CD8-positive, alpha-beta memory T cell (primary cell): ENCODE data around the gene STARD10. TPM values are rescaled to one million over a fixed set of nuclear protein-coding genes. Genes with fewer than 3 reads are reported as not detected.

Experiments
- CTCF ChIA-PET: fragments of 350-600 bp; sonication (Branson Sonifier 250); formaldehyde crosslinking; loops from one replicate; lab custom pipeline; 2021; ENCODE audit warnings: antibody characterized with exemption; lab: Charles Lee
- POLR2A ChIA-PET: fragments of 350-600 bp; sonication (Branson Sonifier 250); formaldehyde crosslinking; loops from one replicate; lab custom pipeline; 2021; ENCODE audit warnings: antibody characterized with exemption; lab: Charles Lee
- DNase-seq, 5 donors: peaks; one replicate each; pipeline versions ENCODE4 v3.0.0 to v3.0.0-alpha.2; 2020 to 2022; ENCODE audit warnings: mixed read lengths in 1 of 5
- H3K27ac ChIP-seq: one replicate; pipeline ENCODE4 v1.7.0; 2013; ENCODE audit warnings: low read depth, mild to moderate bottlenecking, low read length, moderate library complexity
- H3K27me3 ChIP-seq: 2 replicates; pipeline ENCODE4 v1.7.0; 2013; ENCODE audit warnings: low read length, mild to moderate bottlenecking; ENCODE audit not compliant: insufficient read depth, poor library complexity, severe bottlenecking
- H3K36me3 ChIP-seq: 2 replicates; pipeline ENCODE4 v1.7.0; 2013; ENCODE audit warnings: mild to moderate bottlenecking, low read length, moderate library complexity; ENCODE audit not compliant: insufficient read depth
- H3K4me1 ChIP-seq: 2 replicates; pipeline ENCODE4 v1.7.0; 2013; ENCODE audit warnings: mild to moderate bottlenecking, low read length, moderate library complexity; ENCODE audit not compliant: insufficient read depth
- H3K4me3 ChIP-seq: 2 replicates; pipeline ENCODE4 v1.7.0; 2013; ENCODE audit warnings: mild to moderate bottlenecking, low read length
- H3K9me3 ChIP-seq: 2 replicates; pipeline ENCODE4 v1.7.0; 2013; ENCODE audit warnings: mild to moderate bottlenecking, low read length
- H3K27ac Mint-ChIP-seq, 8 donors: one replicate each; pipeline ENCODE4 v1.8.0; 2020 to 2021; ENCODE audit warnings: mixed read lengths in 8 of 8, mild to moderate bottlenecking in 6 of 8, inconsistent platforms in 3 of 8, moderate library complexity in 3 of 8
- H3K27me3 Mint-ChIP-seq, 2 donors: one replicate each; pipeline ENCODE4 v1.8.0; 2020 to 2021; ENCODE audit warnings: mixed read lengths in 2 of 2, mild to moderate bottlenecking in 1 of 2, moderate library complexity in 1 of 2
- H3K36me3 Mint-ChIP-seq, 3 donors: one replicate each; pipeline ENCODE4 v1.8.0; 2020 to 2021; ENCODE audit warnings: mixed read lengths in 3 of 3, inconsistent platforms in 1 of 3, mild to moderate bottlenecking in 1 of 3
- H3K4me1 Mint-ChIP-seq, 3 donors: one replicate each; pipeline ENCODE4 v1.8.0; 2020 to 2021; ENCODE audit warnings: mixed read lengths in 3 of 3, inconsistent platforms in 1 of 3, mild to moderate bottlenecking in 1 of 3
- H3K4me3 Mint-ChIP-seq, 7 donors: one replicate each; pipeline ENCODE4 v1.8.0; 2020 to 2021; ENCODE audit warnings: mixed read lengths in 7 of 7, mild to moderate bottlenecking in 6 of 7, moderate library complexity in 4 of 7, inconsistent platforms in 2 of 7
- H3K9me3 Mint-ChIP-seq, 5 donors: one replicate each; pipeline ENCODE4 v1.8.0; 2020 to 2022; ENCODE audit warnings: mixed read lengths in 5 of 5, mild to moderate bottlenecking in 3 of 5, moderate library complexity in 2 of 5, inconsistent platforms in 1 of 5
- polyA plus RNA-seq: library from polyadenylated mRNA; unstranded; fragments of 300-500 nt; fragmentation: Illumina TruSeq; gene quantifications from one replicate; pipeline ENCODE4 v1.2.3, GENCODE V29; 2021
- total RNA-seq, 2 experiments: library from RNA; stranded (reverse); gene quantifications; one replicate each; pipeline ENCODE4 v1.2.3, GENCODE V29; 2021

The STARD10 gene
- total and polyA plus RNA-seq, 3 experiments from 2014 or later, result 13.8 to 21.8 (median 15.9) TPM

GRCh38 chr11:72709478-72710238, 84.2 kb downstream of the STARD10 start:
- DNase-seq, result no peak
- no peak overlapping the region for H3K27ac ChIP-seq
- H3K9me3 Mint-ChIP-seq, result no peaks in the 10 kb centered on the region
- peak overlapping the region in 3 of 8 donors; percentile 63 to 88 (median 74) for H3K27ac Mint-ChIP-seq
- H3K4me3 ChIP-seq, result no peak overlapping the region
- H3K4me3 Mint-ChIP-seq, result no peak overlapping the region
- H3K27me3 ChIP-seq, result no peaks in the 10 kb centered on the region
- H3K36me3 Mint-ChIP-seq, result peaks cover 0 to 92% (median 20%) of the 10 kb centered on the region in 3 donors
- no peaks in the 10 kb centered on the region for H3K9me3 ChIP-seq
- peaks cover 3% of the 10 kb centered on the region for H3K4me1 ChIP-seq
- ChIA-PET POLR2A (no interaction called here), CTCF (interaction anchor here (2.0 kb wide), 1 partner anchor 16 kb away, joined by 7 read pairs; no protein-coding TSS in a partner anchor)
- H3K36me3 ChIP-seq, result peaks cover 62% of the 10 kb centered on the region
- H3K27me3 Mint-ChIP-seq, result no peaks in the 10 kb centered on the region
- H3K4me1 Mint-ChIP-seq, result peaks cover 0 to 11% (median 11%) of the 10 kb centered on the region in 3 donors

GRCh38 chr11:72707032-72707431, 86.8 kb downstream of the STARD10 start:
- DNase-seq, result no peak
- H3K4me3 Mint-ChIP-seq, result no peak overlapping the region
- POLR2A ChIA-PET, result no interaction called here
- peak overlapping the region in 2 of 8 donors; percentile 78 to 83 for H3K27ac Mint-ChIP-seq
- peaks cover 0 to 4% (median 0%) of the 10 kb centered on the region in 3 donors for H3K4me1 Mint-ChIP-seq
- CTCF ChIA-PET, result no interaction called here
- Histone ChIP-seq H3K27me3 (no peaks in the 10 kb centered on the region), H3K4me1 (no peaks in the 10 kb centered on the region), H3K27ac (no peak overlapping the region), H3K36me3 (peaks cover 65% of the 10 kb centered on the region), H3K9me3 (no peaks in the 10 kb centered on the region), H3K4me3 (no peak overlapping the region)
- H3K36me3 Mint-ChIP-seq, result peaks cover 0 to 93% (median 20%) of the 10 kb centered on the region in 3 donors
- H3K27me3 Mint-ChIP-seq, result no peaks in the 10 kb centered on the region
- no peaks in the 10 kb centered on the region for H3K9me3 Mint-ChIP-seq

- no peaks in the 10 kb centered on the region for H3K4me1 ChIP-seq
- no peaks in the 10 kb centered on the region for H3K27me3 Mint-ChIP-seq
- no peak for DNase-seq
- H3K27ac ChIP-seq, result no peak overlapping the region
- H3K27ac Mint-ChIP-seq, result peak overlapping the region in 6 of 8 donors; percentile 63 to 99 (median 81)
- H3K9me3 ChIP-seq, result no peaks in the 10 kb centered on the region
- no peak overlapping the region for H3K4me3 ChIP-seq
- H3K9me3 Mint-ChIP-seq, result no peaks in the 10 kb centered on the region
- no peak overlapping the region for H3K4me3 Mint-ChIP-seq
- POLR2A ChIA-PET, result interaction anchor here (0.5 kb wide), 1 partner anchor 19 kb away, joined by 5 read pairs; no protein-coding TSS in a partner anchor
- H3K27me3 ChIP-seq, result no peaks in the 10 kb centered on the region
- CTCF ChIA-PET, result no interaction called here
- H3K36me3 Mint-ChIP-seq, result peaks cover 0 to 92% (median 20%) of the 10 kb centered on the region in 3 donors
- H3K36me3 ChIP-seq, result peaks cover 61% of the 10 kb centered on the region
- H3K4me1 Mint-ChIP-seq, result peaks cover 0 to 4% (median 0%) of the 10 kb centered on the region in 3 donors
Observed at GRCh38 chr11:72706579-72706978, 87.3 kb downstream of the STARD10 start.

- H3K4me1 Mint-ChIP-seq, result peaks cover 0 to 2% (median 0%) of the 10 kb centered on the region in 3 donors
- DNase-seq, result no peak
- Histone ChIP-seq H3K36me3 (peaks cover 52% of the 10 kb centered on the region), H3K27ac (no peak overlapping the region), H3K4me3 (no peak overlapping the region), H3K9me3 (no peaks in the 10 kb centered on the region), H3K4me1 (no peaks in the 10 kb centered on the region), H3K27me3 (no peaks in the 10 kb centered on the region)
- H3K9me3 Mint-ChIP-seq, result no peaks in the 10 kb centered on the region
- H3K36me3 Mint-ChIP-seq, result peaks cover 0 to 92% (median 21%) of the 10 kb centered on the region in 3 donors
- peak overlapping the region in 6 of 8 donors; percentile 12 to 85 (median 54) for H3K27ac Mint-ChIP-seq
- ChIA-PET CTCF (no interaction called here), POLR2A (interaction anchor here (0.5 to 0.6 kb wide), 2 partner anchors 20 to 1724 kb away, joined by 5 read pairs; no protein-coding TSS in a partner anchor)
- no peaks in the 10 kb centered on the region for H3K27me3 Mint-ChIP-seq
- no peak overlapping the region for H3K4me3 Mint-ChIP-seq
Observed at GRCh38 chr11:72705442-72706365, 88.1 kb downstream of the STARD10 start.

- Histone ChIP-seq H3K27ac (no peak overlapping the region), H3K4me1 (no peaks in the 10 kb centered on the region), H3K4me3 (no peak overlapping the region), H3K27me3 (no peaks in the 10 kb centered on the region), H3K36me3 (peaks cover 52% of the 10 kb centered on the region), H3K9me3 (no peaks in the 10 kb centered on the region)
- ChIA-PET CTCF (no interaction called here), POLR2A (interaction anchor here (0.6 kb wide), 1 partner anchor 1725 kb away, joined by 5 read pairs; no protein-coding TSS in a partner anchor)
- H3K27me3 Mint-ChIP-seq, result no peaks in the 10 kb centered on the region
- H3K36me3 Mint-ChIP-seq, result peaks cover 2 to 92% (median 19%) of the 10 kb centered on the region in 3 donors
- H3K9me3 Mint-ChIP-seq, result no peaks in the 10 kb centered on the region
- no peak for DNase-seq
- peak overlapping the region in 4 of 8 donors; percentile 3 to 51 (median 24) for H3K27ac Mint-ChIP-seq
- H3K4me3 Mint-ChIP-seq, result peak overlapping the region in 1 of 7 donors; percentile 36
- H3K4me1 Mint-ChIP-seq, result peaks cover 0 to 2% (median 0%) of the 10 kb centered on the region in 3 donors
Observed at GRCh38 chr11:72704783-72705265, 89.0 kb downstream of the STARD10 start.

Other genes starting within 250 kb of the STARD10 start
- under 1 TPM; 0.55 to 0.66 TPM for gene PDE2A, start 119.6 kb downstream of the STARD10 start, total RNA-seq
- 0.08 TPM for gene PDE2A, start 119.6 kb downstream of the STARD10 start, polyA plus RNA-seq
- 10 to 100 TPM; 61.2 to 64.0 TPM for gene ARAP1, start 41.6 kb downstream of the STARD10 start, total RNA-seq
- 39.8 TPM for gene ARAP1, start 41.6 kb downstream of the STARD10 start, polyA plus RNA-seq
- gene ATG16L2, start 20.4 kb upstream of the STARD10 start, total RNA-seq, result 10 to 100 TPM; 50.3 to 53.2 TPM
- 18.8 TPM for gene ATG16L2, start 20.4 kb upstream of the STARD10 start, polyA plus RNA-seq